GM18858 (cell line): ENCODE results near the gene PLEKHS1.
"Not testable (repeated sequence)": the region's sequence is repeated elsewhere in the genome, so short reads cannot be mapped to it uniquely, and the experiment has no call there.

Source experiments
- ATAC-seq: cut with Tn5 transposase; IDR thresholded peaks from one replicate; pipeline ENCODE4 v1.9.1; 2021; ENCODE audit not compliant: unreplicated experiment

PLEKHS1 gene

DNA sequence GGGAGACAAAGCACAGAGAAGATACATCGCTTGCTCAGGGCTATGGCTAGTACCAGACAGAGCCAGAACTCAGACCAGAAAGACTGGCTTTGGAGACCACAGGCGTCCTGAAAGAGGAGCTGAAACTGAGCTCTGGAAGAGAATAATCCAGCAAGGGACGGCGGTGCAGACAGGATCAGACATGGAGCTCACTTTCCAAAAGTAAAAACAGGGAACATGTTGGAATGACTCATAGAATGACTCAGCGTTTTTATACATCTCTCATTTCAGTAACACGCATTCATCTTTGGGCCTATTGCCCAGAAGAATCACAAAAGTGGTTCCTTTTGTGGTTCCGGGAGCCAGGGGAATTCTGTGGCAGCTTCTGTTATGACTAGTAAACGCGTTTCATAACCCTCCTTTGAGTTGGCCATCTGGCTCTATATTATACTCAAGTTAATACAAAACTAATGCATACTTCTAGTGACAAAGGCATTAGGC lies 37.2 kb downstream of the PLEKHS1 start:
- ATAC-seq = peak; percentile 86

DNA sequence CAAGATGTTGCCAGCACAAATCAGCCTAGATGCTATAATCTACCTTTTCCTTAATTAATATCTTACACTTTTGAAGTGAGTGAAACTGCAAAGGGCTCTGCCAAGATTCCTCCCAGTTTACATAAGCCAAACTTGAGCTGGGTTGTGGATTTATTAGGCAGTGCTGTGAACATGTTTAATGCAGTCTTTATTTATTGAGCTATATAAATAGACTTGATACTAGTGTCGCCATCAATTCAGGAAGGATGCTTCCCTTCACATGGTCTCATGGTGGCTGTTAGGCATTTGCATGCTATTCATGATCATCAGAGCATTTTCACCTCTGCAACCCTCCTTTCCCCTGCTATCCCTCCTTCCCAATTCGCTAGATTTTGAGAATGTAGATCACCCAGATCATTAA lies 40.2 kb downstream of the PLEKHS1 start:
- no peak for ATAC-seq

GRCh38 chr10:113801569-113801968 lies 50.1 kb downstream of the PLEKHS1 start:
- no peak for ATAC-seq

DNA sequence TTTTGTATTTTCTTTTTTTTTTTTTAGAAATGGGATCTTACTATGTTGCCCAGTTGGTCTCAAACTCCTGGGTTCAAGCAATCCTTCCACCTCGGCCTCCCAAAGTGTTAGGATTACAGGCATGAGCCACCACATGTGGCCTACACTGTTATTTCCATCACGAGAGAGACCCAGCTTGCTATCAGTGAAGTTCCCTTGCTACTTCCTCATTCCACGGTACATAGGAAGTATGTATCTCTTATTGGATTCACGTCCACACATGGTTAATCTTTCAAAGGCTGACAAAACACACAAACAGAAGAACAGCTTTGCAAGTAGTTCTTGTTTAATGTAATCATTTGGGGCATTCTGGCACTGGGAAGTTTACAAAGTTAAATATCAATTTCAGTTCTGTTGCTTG lies 51.5 kb downstream of the PLEKHS1 start:
- no peak for ATAC-seq

DNA sequence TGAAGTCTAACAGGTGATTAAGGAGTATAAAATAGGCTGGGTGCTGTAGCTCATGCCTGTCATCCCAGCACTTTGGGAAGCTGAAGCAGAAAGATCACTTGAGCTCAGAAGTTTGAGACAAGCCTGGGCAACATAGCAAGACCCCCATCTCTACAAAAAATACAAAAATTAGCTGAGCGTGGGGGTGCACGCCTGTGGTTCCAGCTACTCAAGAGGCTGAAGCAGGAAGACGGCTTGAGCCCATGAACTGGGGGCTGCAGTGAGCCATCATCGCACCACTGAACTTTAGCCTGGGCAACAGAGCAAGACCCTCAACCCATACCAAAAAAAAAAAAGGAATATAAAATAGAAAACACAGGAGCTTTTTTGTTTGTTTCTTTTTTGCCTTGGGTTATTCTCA lies 55.0 kb downstream of the PLEKHS1 start:
- ATAC-seq = no peak

- no peak for ATAC-seq
These were observed 56.7 kb downstream of the PLEKHS1 start for GRCh38 chr10:113808168-113808567.

DNA sequence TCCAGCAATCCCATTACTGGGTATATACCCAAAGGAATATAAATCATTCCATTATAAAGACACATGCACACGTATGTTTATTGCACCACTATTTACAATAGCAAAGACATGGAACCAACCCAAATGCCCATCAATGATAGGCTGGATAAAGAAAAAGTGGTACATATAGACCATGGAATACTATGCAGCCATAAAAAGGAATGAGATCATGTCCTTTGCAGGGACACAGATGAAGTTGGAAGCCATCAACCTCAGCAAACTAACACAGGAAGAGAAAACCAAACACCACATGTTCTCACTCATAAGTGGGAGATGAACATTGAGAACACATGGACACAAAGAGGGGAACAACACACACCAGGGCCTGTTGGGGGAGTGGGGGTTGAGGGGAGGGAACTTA lies 63.2 kb downstream of the PLEKHS1 start:
- ATAC-seq = not testable (repeated sequence)

GRCh38 chr10:113819989-113820388 lies 68.5 kb downstream of the PLEKHS1 start:
- ATAC-seq = no peak

DNA sequence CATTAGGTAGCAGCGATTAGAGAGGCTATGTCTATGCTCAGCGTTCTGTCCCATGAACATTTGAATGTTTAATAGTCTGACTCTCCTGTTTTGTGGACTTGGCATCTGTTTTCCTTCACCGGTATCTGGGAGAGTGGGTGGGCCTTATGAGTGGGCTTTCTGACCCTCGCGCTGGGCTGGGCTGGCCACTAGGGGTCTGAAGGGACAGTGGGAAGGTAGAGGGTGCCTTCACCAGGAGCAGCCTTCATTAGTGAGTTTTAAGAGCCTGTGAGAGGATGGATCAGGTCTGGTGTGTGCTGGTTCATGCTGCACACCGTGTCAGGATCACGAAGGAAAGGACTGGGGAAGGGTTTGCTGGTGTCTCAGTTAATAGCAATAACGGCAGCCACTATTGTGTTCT lies 69.0 kb downstream of the PLEKHS1 start:
- ATAC-seq = no peak

GRCh38 chr10:113821306-113821705 lies 69.8 kb downstream of the PLEKHS1 start:
- ATAC-seq = not testable (repeated sequence)

DNA sequence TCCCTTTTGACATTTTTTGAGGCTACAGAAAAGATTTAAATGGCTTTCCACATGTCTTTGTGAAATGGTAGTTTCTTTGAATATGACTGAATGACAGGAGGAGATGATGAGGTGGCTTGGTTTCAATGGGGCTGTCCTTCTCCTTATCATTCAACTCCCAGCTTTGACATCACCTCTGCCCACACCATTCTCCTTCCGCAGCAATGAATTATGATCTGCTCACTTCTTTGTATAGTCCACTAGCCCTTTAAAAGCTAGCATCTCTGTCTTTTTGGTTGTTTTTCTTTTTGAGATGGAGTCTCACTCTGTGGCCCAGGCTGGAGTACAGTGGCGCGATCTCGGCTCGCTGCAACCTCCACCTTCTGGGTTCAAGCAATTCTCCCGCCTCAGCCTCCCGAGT lies 70.7 kb downstream of the PLEKHS1 start:
- no peak for ATAC-seq

GRCh38 chr10:113823389-113823788 lies 71.9 kb downstream of the PLEKHS1 start:
- ATAC-seq = no peak

- no peak for ATAC-seq
These were observed 74.3 kb downstream of the PLEKHS1 start for GRCh38 chr10:113825791-113826190.

DNA sequence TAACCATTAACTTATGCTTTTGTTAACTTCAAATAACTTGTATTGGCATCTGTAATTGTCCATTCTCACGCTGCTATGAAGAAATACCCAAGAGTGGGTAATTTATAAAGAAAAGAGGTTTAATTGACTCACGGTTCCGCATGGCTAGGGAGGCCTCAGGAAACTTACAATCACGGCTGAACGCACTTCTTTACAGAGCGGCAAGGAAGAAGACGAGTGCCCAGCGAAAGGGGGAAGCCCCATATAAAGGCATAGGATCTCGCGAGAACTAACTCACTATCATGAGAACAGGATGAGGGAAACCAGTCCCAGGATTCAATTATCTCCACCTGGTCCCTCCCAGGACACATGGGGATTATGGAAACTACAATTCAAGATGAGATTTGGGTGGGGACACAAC lies 77.1 kb downstream of the PLEKHS1 start:
- ATAC-seq = not testable (repeated sequence)
